ENCODE measurements around the gene USP13.
"Not testable (repeated sequence)": the region's sequence is repeated elsewhere in the genome, so short reads cannot be mapped to it uniquely, and the experiment has no call there.

USP13 gene

GRCh38 chr3:179660872-179661271, 8.0 kb downstream of the USP13 start:
- no peak for DNase-seq

DNA sequence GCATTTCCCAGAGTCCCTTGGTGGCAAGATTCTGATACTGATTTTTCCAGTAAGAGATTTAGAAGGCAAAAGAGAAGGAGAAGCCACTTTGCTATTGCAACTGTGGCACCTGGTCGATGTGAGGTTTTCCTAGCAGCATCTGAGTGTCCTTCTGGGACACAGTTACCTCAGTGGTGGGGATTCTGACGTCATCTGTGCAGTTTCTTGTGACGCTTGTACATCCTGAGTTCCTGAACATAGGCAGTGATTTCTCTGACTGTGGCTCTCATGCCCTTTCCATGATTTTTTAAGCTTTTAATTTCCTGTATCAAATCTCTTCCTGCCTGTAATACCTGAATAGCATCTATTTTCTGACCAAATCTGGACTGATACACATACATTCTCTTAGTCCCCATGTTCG, 8.9 kb downstream of the USP13 start:
- DNase-seq, result no peak

DNA sequence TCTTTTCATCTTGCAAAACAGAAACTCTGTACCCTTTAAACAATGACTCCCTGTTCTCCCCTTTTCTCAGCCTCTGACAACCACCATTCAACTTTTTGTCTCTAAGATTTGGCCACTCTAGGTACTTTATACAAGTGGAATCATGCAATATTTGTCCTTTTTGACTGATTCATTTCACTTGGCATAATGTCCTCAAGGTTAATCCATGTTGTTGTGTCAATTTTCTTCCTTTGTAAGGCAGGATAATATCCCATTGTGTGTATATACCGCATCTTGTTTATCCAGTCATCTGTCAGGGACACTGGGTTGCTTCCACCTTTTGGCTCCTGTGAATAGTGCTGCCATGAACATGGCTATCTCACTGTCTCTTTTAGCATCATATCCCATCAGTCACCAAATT, 10.3 kb downstream of the USP13 start:
- no peak for DNase-seq

DNA sequence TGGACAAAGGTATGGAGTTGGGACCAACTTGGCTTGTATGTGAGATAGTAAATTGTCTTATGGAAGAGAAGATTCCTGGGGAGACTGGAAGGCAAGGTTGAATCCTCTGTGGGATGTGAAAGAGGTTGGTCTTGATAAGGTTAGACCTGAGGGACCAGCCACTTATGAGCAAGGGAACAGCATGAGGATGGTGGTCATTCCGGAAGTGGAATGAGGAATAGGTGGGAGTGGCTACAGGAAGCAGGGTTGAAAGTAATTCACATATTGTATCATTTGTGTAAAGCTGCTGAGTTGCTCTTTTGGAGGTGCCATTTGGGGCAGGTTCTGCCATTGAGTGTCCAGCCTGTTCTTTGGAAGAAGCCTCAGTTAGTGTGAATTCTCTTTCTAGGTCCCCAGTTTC, 13.2 kb downstream of the USP13 start:
- no peak for DNase-seq

DNA sequence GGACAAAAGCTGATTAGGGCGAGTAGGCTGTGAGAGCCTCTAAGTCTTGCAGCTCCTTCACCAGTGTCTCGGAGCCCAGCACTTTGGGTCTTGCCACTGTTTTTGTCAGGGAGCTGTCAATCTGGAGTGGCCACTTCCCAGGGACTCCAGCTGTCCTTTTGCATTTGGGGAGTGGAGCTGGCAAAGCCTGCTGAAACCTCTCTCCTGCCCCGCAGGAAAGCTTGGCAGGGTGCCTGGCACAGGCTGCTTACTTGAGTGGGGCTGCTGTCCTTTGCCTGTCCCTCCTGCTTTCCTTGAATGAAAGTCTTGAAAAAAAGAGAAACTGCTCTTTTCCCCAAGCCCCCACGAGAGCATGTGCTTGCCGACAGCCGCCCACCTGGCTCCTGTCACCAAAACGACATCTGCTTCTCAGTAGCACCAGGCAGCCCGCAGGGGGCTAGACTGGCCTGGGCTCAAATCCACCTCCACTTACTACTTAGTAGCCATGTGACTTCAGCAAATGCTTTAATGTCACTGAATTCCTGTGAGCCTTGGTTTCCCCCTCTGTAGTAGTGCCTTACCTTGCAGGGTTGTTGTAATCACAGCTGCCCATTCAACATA, 13.7 kb downstream of the USP13 start:
- peak; percentile 94 for DNase-seq

- DNase-seq, result no peak
These were observed 15.6 kb downstream of the USP13 start for GRCh38 chr3:179668429-179668828.

GRCh38 chr3:179670311-179670710, 17.5 kb downstream of the USP13 start:
- DNase-seq, result no peak

DNA sequence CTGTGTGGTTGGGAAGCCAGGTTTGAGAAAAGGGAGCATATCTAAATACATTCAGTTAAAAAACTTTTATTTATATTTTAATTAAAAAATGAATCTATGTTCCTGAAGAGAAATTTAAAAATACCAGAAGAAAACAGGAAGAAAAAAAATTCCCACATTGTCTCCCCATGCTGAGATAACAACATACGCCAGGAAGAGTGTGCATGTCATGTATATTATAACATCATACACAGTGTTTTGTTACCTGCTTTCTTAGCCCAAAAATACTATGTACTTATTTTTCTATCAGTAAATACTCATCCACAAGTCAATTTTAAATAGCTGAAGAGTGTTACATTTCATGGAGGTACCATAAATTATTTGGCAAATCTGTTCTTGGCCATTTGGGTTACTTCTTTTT, 18.5 kb downstream of the USP13 start:
- DNase-seq, result no peak

GRCh38 chr3:179671747-179672242, 19.0 kb downstream of the USP13 start:
- DNase-seq, result no peak

DNA sequence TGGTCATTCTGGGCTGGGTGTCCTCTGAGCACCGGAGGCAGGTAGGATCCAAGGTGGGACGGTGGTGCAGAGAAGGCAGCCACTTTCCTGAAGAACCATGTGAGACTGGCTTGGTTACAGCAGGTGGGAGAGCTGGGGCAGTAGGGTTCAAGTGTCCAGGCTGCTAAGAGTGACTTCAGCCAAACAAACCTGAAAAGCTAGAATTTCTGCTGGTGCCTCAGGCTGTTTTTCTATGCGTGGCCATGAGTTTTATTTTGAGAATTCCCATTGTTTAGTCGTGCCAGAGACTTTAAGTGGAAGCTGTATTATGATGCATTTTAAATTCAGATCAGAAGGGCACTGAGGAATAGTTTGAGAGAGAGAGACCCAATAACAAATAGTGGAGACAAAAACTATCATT, 20.1 kb downstream of the USP13 start:
- peak; percentile 35 for DNase-seq

- DNase-seq, result peak; percentile 26
These were observed 20.7 kb downstream of the USP13 start for GRCh38 chr3:179673523-179673922.

DNA sequence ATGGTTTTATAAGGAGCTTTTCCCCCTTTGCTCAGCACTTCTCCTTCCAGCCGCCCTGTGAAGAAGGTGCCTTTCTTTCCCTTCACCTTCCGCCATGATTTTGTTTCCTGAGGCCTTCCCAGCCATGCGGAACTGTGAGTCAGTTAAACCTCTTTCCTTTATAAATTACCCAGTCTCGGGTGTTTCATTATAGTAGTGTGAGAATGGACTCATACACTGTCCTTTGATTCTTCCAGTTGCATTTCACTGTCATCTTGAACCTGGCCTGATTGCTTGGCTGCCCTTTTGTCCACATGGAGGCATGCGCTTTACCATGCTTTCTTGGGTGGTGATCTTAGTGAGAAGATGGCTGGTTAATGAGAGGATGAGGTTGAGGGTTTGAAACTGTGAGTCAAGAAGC, 23.2 kb downstream of the USP13 start:
- no peak for DNase-seq

DNA sequence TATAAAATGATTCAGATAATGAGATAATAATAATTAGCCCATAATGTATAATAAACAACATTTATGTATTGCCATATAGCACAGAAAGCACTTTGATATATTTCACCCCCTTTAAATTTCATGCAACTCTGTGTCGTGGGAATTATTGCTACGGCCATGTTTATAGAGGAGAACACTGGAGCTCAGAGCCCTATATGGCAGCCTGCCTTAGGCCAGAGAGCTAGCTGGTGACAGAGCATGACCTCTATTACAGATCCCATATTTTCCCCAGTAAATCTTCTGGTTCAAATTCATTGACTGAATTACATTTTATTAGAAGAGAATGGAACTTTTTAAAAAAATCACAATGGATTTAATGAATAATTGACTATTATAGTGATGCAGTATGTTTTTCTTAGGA, 25.0 kb downstream of the USP13 start:
- DNase-seq, result no peak

- no peak for DNase-seq
These were observed 28.8 kb downstream of the USP13 start for GRCh38 chr3:179681492-179682263.

GRCh38 chr3:179682426-179683080, 29.7 kb downstream of the USP13 start:
- DNase-seq, result no peak

DNA sequence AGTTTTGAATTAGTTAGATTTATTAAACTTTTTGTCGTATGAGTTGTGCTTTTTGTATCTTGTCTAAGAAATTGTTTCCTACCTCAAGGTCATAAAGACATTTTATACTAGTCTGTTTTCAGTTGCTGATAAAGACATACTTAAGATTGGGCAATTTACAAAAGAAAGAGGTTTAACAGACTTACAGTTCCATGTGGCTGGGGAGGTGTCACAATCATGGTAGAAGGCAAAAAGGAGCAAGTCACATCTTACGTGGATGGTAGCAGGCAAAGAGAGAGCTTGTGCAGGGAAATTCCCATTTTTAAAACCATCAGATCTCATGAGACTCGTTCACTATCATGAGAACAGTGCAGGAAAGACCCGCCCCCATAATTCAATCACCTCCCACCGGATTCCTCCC, 30.4 kb downstream of the USP13 start:
- DNase-seq, result not testable (repeated sequence)

- DNase-seq, result no peak
These were observed 35.2 kb downstream of the USP13 start for GRCh38 chr3:179687967-179688535.

DNA sequence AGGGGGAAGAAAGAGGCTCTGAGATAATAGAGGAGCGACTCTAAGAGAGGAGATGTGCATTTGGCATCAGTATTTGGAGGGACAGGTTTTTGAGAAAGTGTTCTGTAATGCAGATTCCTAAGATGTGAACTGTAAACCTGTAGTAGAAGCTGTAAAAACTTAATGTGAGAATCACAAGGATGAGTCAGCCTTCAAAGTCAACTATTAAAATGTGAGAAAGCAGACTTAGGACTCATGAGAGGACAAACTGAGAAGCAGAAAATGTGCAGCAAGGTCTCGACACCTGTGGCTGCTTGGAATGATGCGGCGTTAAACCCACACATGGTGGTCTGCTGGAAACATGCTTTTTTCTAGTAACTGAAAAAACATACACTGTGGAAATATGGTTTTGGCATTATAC, 36.0 kb downstream of the USP13 start:
- DNase-seq, result no peak

- no peak for DNase-seq
These were observed 41.9 kb downstream of the USP13 start for GRCh38 chr3:179694731-179695130.

DNA sequence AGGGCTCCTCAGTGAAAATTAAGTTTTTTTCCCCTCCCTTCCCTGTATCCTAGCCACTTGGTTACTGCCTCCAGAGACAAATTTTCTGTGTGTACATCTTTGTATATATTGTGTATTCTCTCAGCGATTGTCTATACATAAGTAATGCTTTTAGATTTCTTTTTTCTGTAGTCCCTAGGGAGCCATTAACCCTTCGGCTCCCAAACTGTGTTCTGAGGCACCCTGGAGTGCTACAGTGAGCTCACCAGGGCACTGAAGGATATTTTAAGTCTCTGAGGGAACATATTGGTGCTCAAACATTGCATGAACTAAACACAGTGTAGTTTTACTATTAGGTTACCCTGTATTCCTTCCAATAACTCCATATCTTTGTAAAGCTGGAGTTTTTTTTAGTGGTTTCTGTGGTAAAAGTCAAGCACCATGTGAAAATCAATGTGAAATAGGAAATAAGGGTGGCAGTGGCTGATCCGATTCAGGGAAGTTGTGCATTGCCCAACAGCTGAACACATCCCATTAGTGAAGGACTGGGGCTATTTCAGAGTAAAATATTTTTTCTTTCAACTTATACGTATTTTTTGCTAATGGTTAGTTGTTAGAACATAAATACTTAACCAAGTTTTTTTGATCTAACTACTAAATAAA, 43.0 kb downstream of the USP13 start:
- no peak for DNase-seq

DNA sequence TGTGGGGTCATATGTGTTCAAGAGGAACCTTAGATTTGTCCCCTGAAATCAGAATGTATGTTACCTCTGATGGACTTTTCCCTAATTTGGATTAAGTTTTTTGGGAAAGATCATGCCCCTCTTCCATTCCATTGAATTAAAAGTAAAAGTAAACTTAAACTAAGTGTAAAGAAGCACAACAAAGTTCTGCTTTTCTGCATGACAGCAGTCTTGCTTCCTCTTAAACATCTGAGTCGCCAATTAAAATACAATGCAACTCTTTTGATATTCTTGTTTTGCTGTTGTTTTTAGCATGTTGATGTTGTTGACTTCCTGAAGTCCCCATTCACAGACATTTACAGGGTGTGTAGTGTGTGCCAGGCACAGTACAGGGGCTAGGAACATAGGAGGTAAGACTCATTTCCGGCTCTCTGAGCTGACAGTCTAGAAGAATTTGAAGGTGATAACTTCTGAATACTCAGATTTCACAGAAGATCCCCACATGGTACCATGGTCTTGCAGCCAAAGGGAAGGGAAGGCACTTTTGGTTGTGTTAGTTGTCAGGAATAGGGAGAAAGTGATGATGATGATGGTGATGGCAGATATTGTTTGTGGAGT, 45.0 kb downstream of the USP13 start:
- no peak for DNase-seq

GRCh38 chr3:179700716-179701115, 47.9 kb downstream of the USP13 start:
- no peak for DNase-seq
